H9 (cell line): Measurements from ENCODE around the gene NBPF14. TPM values are rescaled to one million over a fixed set of nuclear protein-coding genes. Genes with fewer than 3 reads are reported as not detected.
"Not testable (repeated sequence)": the region's sequence is repeated elsewhere in the genome, so short reads cannot be mapped to it uniquely, and the experiment has no call there.

Experiments
- DNase-seq: peaks from one replicate; pipeline ENCODE4 v3.0.0-alpha.2; 2017
- H2AFZ ChIP-seq: one replicate; pipeline ENCODE4 v1.6.1; 2013; ENCODE audit warnings: mild to moderate bottlenecking, low read length, control low read depth, moderate library complexity
- H2AK5ac ChIP-seq: 2 replicates; pipeline ENCODE4 v1.6.1; 2013; ENCODE audit warnings: low read length, control low read depth, mixed read lengths; ENCODE audit not compliant: insufficient read length
- H2BK120ac ChIP-seq: one replicate; pipeline ENCODE4 v1.6.1; 2013; ENCODE audit warnings: low read depth, mild to moderate bottlenecking, low read length, control low read depth, inconsistent platforms; ENCODE audit not compliant: poor library complexity, severe bottlenecking
- H2BK12ac ChIP-seq: 2 replicates; pipeline ENCODE4 v1.6.1; 2013; ENCODE audit warnings: low read length, control low read depth, mixed read lengths, low read depth; ENCODE audit not compliant: insufficient read length
- H2BK15ac ChIP-seq: 2 replicates; pipeline ENCODE4 v1.6.1; 2013; ENCODE audit warnings: low read depth, low read length, control low read depth
- H2BK20ac ChIP-seq: one replicate; pipeline ENCODE4 v1.6.1; 2013; ENCODE audit warnings: low read depth, mild to moderate bottlenecking, low read length, control low read depth, inconsistent platforms; ENCODE audit not compliant: poor library complexity, severe bottlenecking
- H2BK5ac ChIP-seq: 2 replicates; pipeline ENCODE4 v1.6.1; 2013; ENCODE audit warnings: low read length, control low read depth, mixed read lengths; ENCODE audit not compliant: insufficient read length
- H3K14ac ChIP-seq: 2 replicates; pipeline ENCODE4 v1.6.1; 2013; ENCODE audit warnings: low read length, control low read depth; ENCODE audit not compliant: insufficient read depth
- H3K18ac ChIP-seq: 2 replicates; pipeline ENCODE4 v1.6.1; 2013; ENCODE audit warnings: low read depth, mild to moderate bottlenecking, mixed read lengths, low read length, control low read depth; ENCODE audit not compliant: insufficient read length
- H3K23ac ChIP-seq: 2 replicates; pipeline ENCODE4 v1.6.1; 2013; ENCODE audit warnings: low read length, control low read depth, mixed read lengths, low read depth; ENCODE audit not compliant: insufficient read length
- H3K23me2 ChIP-seq: 2 replicates; pipeline ENCODE4 v1.6.1; 2013; ENCODE audit warnings: low read depth, mild to moderate bottlenecking, mixed read lengths, low read length, control low read depth; ENCODE audit not compliant: insufficient read length, poor library complexity, severe bottlenecking
- H3K27ac ChIP-seq: 2 replicates; pipeline ENCODE4 v1.5.1; 2013; ENCODE audit warnings: low read length, control low read depth, mixed read lengths, low read depth; ENCODE audit not compliant: insufficient read length
- H3K27me3 ChIP-seq: 2 replicates; pipeline ENCODE4 v1.6.1; 2013; ENCODE audit warnings: low read length, control low read depth, inconsistent platforms; ENCODE audit not compliant: insufficient read depth
- H3K4ac ChIP-seq: 2 replicates; pipeline ENCODE4 v1.6.1; 2013; ENCODE audit warnings: low read depth, mild to moderate bottlenecking, control low read depth, inconsistent platforms, low read length, moderate library complexity
- H3K4me1 ChIP-seq: 2 replicates; pipeline ENCODE4 v1.6.1; 2013; ENCODE audit warnings: low read length, control low read depth, inconsistent platforms; ENCODE audit not compliant: insufficient read depth
- H3K4me2 ChIP-seq: 2 replicates; pipeline ENCODE4 v1.6.1; 2013; ENCODE audit warnings: low read length, control low read depth, mixed read lengths; ENCODE audit not compliant: insufficient read length, insufficient read depth
- H3K56ac ChIP-seq: 2 replicates; pipeline ENCODE4 v1.6.1; 2013; ENCODE audit warnings: low read depth, mild to moderate bottlenecking, mixed read lengths, low read length, control low read depth; ENCODE audit not compliant: insufficient read length
- H3K79me1 ChIP-seq: 2 replicates; pipeline ENCODE4 v1.6.1; 2013; ENCODE audit warnings: low read depth, mild to moderate bottlenecking, moderate library complexity, low read length, control low read depth, inconsistent platforms; ENCODE audit not compliant: insufficient read depth, poor library complexity, severe bottlenecking
- H3K79me2 ChIP-seq: 2 replicates; pipeline ENCODE4 v1.6.1; 2013; ENCODE audit warnings: low read length, control low read depth, inconsistent platforms; ENCODE audit not compliant: insufficient read depth
- H3K9ac ChIP-seq: 2 replicates; pipeline ENCODE4 v1.6.1; 2013; ENCODE audit warnings: low read length, control low read depth, mixed read lengths; ENCODE audit not compliant: insufficient read length; ENCODE audit errors: extremely low read depth
- H3K9me3 ChIP-seq: one replicate; pipeline ENCODE4 v1.6.1; 2013; ENCODE audit warnings: low read depth, low read length, inconsistent platforms; ENCODE audit not compliant: control insufficient read depth
- H3T11ph ChIP-seq: one replicate; pipeline ENCODE4 v1.6.1; 2013; ENCODE audit warnings: mild to moderate bottlenecking, low read length, control low read depth, inconsistent platforms
- H4K20me1 ChIP-seq: one replicate; pipeline ENCODE4 v1.6.1; 2013; ENCODE audit not compliant: control insufficient read depth, insufficient read length, insufficient read depth
- H4K5ac ChIP-seq: 2 replicates; pipeline ENCODE4 v1.6.1; 2013; ENCODE audit warnings: low read depth, mild to moderate bottlenecking, mixed read lengths, low read length, control low read depth; ENCODE audit not compliant: insufficient read length
- H4K8ac ChIP-seq: replicated peaks from 2 replicates; pipeline ENCODE4 v1.6.1; 2013; ENCODE audit warnings: low read length, control low read depth, mixed read lengths, low read depth; ENCODE audit not compliant: insufficient read length
- H4K91ac ChIP-seq: 2 replicates; pipeline ENCODE4 v1.6.1; 2013; ENCODE audit warnings: low read depth, mild to moderate bottlenecking, moderate library complexity, mixed read lengths, low read length, control low read depth; ENCODE audit not compliant: insufficient read length
- H3K27ac Mint-ChIP-seq, 3 experiments: 2 replicates in 2 of 3; 3 replicates in 1 of 3; pipeline ENCODE4 v1.8.0; 2020 to 2021; ENCODE audit warnings: mixed read lengths in 3 of 3, mild to moderate bottlenecking in 1 of 3, moderate library complexity in 1 of 3
- H3K27me3 Mint-ChIP-seq: 2 replicates; pipeline ENCODE4 v1.8.0; 2021; ENCODE audit warnings: low read depth, mild to moderate bottlenecking, moderate library complexity, mixed read lengths
- H3K36me3 Mint-ChIP-seq, 3 experiments: 2 replicates in 2 of 3; 3 replicates in 1 of 3; pipeline ENCODE4 v1.8.0; 2020 to 2021; ENCODE audit warnings: low read depth in 3 of 3, mixed read lengths in 3 of 3; ENCODE audit not compliant: insufficient read depth in 1 of 3
- H3K4me1 Mint-ChIP-seq, 2 experiments: 2 replicates each; pipeline ENCODE4 v1.8.0; 2020; ENCODE audit warnings: mixed read lengths in 2 of 2
- H3K4me3 Mint-ChIP-seq, 2 experiments: 2 replicates in 1 of 2; 3 replicates in 1 of 2; pipeline ENCODE4 v1.8.0; 2020 to 2021; ENCODE audit warnings: mild to moderate bottlenecking in 2 of 2, mixed read lengths in 2 of 2, moderate library complexity in 1 of 2
- H3K9me3 Mint-ChIP-seq, 2 experiments: 2 replicates in 1 of 2; 3 replicates in 1 of 2; pipeline ENCODE4 v1.8.0; 2020; ENCODE audit warnings: mild to moderate bottlenecking in 2 of 2, mixed read lengths in 2 of 2, moderate library complexity in 1 of 2
- WGBS: extraction: QIAGEN DNeasy Blood & Tissue Kit; methylation state at CpG from one replicate; pipeline ENCODE4 v1.1.7; 2013; ENCODE audit warnings: missing lambda C conversion rate, low lambda C conversion rate, mixed read lengths; ENCODE audit not compliant: insufficient read length; ENCODE audit errors: extremely low coverage; 5-methylcytosine and 5-hydroxymethylcytosine counted together
- total RNA-seq: library from RNA; stranded (reverse); gene quantifications from 2 replicates; pipeline ENCODE4 v1.2.1, GENCODE V29; 2021

Gene NBPF14
- total RNA-seq, 1 experiment from 2014 or later, result 3.5 TPM

GRCh38 chr1:148483029-148483428, 112.8 kb downstream of the NBPF14 start, which contains the start of gene PPIAL4G:
Gene PPIAL4G, minus strand, starts transcription at chr1:148483302. Its CDS starts 50 bp downstream, at chr1:148483252.
- not testable (repeated sequence) for H3K36me3 Mint-ChIP-seq, H3K27ac ChIP-seq, H3K23ac ChIP-seq, H3K9me3 ChIP-seq, H2BK15ac ChIP-seq, H3K56ac ChIP-seq, H3K23me2 ChIP-seq, H4K8ac ChIP-seq, H3T11ph ChIP-seq, H2BK12ac ChIP-seq, H2AFZ ChIP-seq, DNase-seq, H3K4me3 Mint-ChIP-seq, H4K5ac ChIP-seq, H3K4me2 ChIP-seq, H3K4ac ChIP-seq, H3K27me3 ChIP-seq, H4K91ac ChIP-seq, H3K14ac ChIP-seq, H3K9me3 Mint-ChIP-seq, H2AK5ac ChIP-seq, H4K20me1 ChIP-seq, H3K79me1 ChIP-seq, H3K4me1 Mint-ChIP-seq, H3K9ac ChIP-seq, H3K4me1 ChIP-seq, H3K18ac ChIP-seq, H2BK20ac ChIP-seq, H2BK5ac ChIP-seq, H2BK120ac ChIP-seq, H3K27ac Mint-ChIP-seq, H3K79me2 ChIP-seq, H3K27me3 Mint-ChIP-seq
- WGBS, result no CpG with 5 or more reads among the region's 12 CpGs

Other genes starting within 250 kb of the NBPF14 start
- gene PPIAL4G, start 112.7 kb downstream of the NBPF14 start, total RNA-seq, result not detected in 2 replicates
- not detected in 2 replicates for gene NUDT4B, start 152.8 kb upstream of the NBPF14 start, total RNA-seq
- 15.7 and 16.4 TPM in 2 replicates for gene PDE4DIP, start 248.4 kb upstream of the NBPF14 start, total RNA-seq